GM12874 (cell line): ENCODE measurements around the gene GPR183.

Experiments
- CTCF ChIP-seq: IDR thresholded peaks from 2 replicates; pipeline ENCODE4 v1.5.1; 2011; ENCODE audit warnings: low read depth, mild to moderate bottlenecking, control low read depth, low read length, moderate library complexity; ENCODE audit not compliant: insufficient read depth

The GPR183 gene

GRCh38 chr13:99297331-99297730 is 9.9 kb downstream of the GPR183 start:
- TF ChIP-seq CTCF = no peak

- TF ChIP-seq CTCF = no peak
Observed at GRCh38 chr13:99296398-99296797, 10.8 kb downstream of the GPR183 start.

GRCh38 chr13:99295488-99296252 is 11.5 kb downstream of the GPR183 start:
- no peak for TF ChIP-seq CTCF

- no peak for TF ChIP-seq CTCF
Observed at GRCh38 chr13:99294958-99295357, 12.2 kb downstream of the GPR183 start.

DNA sequence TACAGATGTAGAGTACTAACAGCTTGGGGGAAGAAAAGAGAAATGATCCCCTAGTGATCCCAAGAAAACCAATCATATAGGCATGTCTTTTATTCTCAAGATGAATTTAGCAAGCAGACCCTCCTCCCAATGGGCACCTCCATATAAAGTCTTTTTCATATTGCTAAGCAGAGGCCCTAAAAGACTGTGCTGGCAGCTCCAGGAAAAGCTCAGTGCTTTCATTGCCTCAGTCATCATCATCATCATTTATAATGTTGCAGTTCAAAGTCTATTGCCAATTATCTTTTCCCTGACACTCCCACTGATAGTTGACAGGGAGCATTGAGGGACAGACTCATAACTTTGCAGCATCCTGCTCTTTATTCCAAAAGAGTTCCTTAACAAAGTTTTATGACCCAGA is 13.0 kb downstream of the GPR183 start:
- TF ChIP-seq CTCF = no peak

GRCh38 chr13:99293178-99293577 is 14.0 kb downstream of the GPR183 start:
- TF ChIP-seq CTCF = no peak

GRCh38 chr13:99290894-99291293 is 16.3 kb downstream of the GPR183 start:
- TF ChIP-seq CTCF = no peak
